PC-3 (cell line): Measurements from ENCODE around the gene IL12RB1. TPM values are rescaled to one million over a fixed set of nuclear protein-coding genes. Genes with fewer than 3 reads are reported as not detected.
A peak's percentile ranks its signal among the peaks of the same experiment; 100 is the strongest.

Experiments used
- ATAC-seq: fragments of 200-7000 bp; cut with Tn5 transposase; 2 replicates; pipeline ENCODE4 v1.9.1; 2020; ENCODE audit warnings: mild to moderate bottlenecking, moderate library complexity
- BruUV-seq: library from RNA; stranded (reverse); fragments of 400-500 nt; replicated peaks from 2 replicates; lab custom pipeline; 2021; lab: Mats Ljungman, UMichigan
- CTCF ChIA-PET: fragments of 300-600 bp; sonication (Branson Sonifier 250); formaldehyde crosslinking; loops from one replicate; lab custom pipeline; 2022; ENCODE audit warnings: antibody characterized with exemption; lab: Charles Lee
- POLR2A ChIA-PET: fragments of 300-600 bp; sonication (Branson Sonifier 250); formaldehyde crosslinking; loops from one replicate; lab custom pipeline; 2022; ENCODE audit warnings: antibody characterized with exemption; ENCODE audit not compliant: unreplicated experiment; lab: Charles Lee
- DNase-seq: peaks from one replicate; pipeline ENCODE4 v3.0.0-alpha.2; 2015
- H2AFZ ChIP-seq: fragments of 300-600 bp; sonication (generic); 2 replicates; pipeline ENCODE4 v1.6.0; 2016; ENCODE audit warnings: antibody characterized with exemption, low read length
- H3F3A ChIP-seq: fragments of 300-600 bp; sonication (generic); one replicate; pipeline ENCODE4 v1.6.0; 2017; ENCODE audit warnings: antibody characterized with exemption, low read length, control low read depth, mild to moderate bottlenecking; ENCODE audit not compliant: unreplicated experiment
- H3K27ac ChIP-seq: fragments of 300-600 bp; sonication (generic); 2 replicates; pipeline ENCODE4 v1.5.1; 2016; ENCODE audit warnings: mild to moderate bottlenecking, low read length
- H3K27me3 ChIP-seq: fragments of 300-600 bp; sonication (generic); 2 replicates; pipeline ENCODE4 v1.6.1; 2016; ENCODE audit warnings: low read length, mixed read lengths
- H3K36me3 ChIP-seq: fragments of 300-600 bp; sonication (generic); 2 replicates; pipeline ENCODE4 v1.6.1; 2016; ENCODE audit warnings: low read depth, mixed run types, low read length, mixed read lengths
- H3K4me1 ChIP-seq: fragments of 300-600 bp; sonication (generic); 2 replicates; pipeline ENCODE4 v1.5.1; 2016; ENCODE audit warnings: low read length; ENCODE audit not compliant: insufficient read depth
- H3K4me2 ChIP-seq: fragments of 300-600 bp; sonication (generic); 2 replicates; pipeline ENCODE4 v1.6.0; 2016; ENCODE audit warnings: low read length
- H3K4me3 ChIP-seq: fragments of 300-600 bp; sonication (generic); 2 replicates; pipeline ENCODE4 v1.5.1; 2016; ENCODE audit warnings: mild to moderate bottlenecking, low read length, mixed read lengths
- H3K79me2 ChIP-seq: fragments of 300-600 bp; sonication (generic); 2 replicates; pipeline ENCODE4 v1.6.1; 2017; ENCODE audit warnings: low read length, mixed read lengths
- H3K9ac ChIP-seq: fragments of 300-600 bp; sonication (generic); 2 replicates; pipeline ENCODE4 v1.6.0; 2016; ENCODE audit warnings: mild to moderate bottlenecking, low read length
- H3K9me2 ChIP-seq: fragments of 300-600 bp; sonication (generic); replicated peaks from 2 replicates; pipeline ENCODE4 v1.6.1; 2016; ENCODE audit warnings: mixed run types, low read length, mixed read lengths
- H3K9me3 ChIP-seq: fragments of 300-600 bp; sonication (generic); 2 replicates; pipeline ENCODE4 v1.6.1; 2016; ENCODE audit warnings: low read length, mixed read lengths
- H4K20me1 ChIP-seq: fragments of 300-600 bp; sonication (generic); 2 replicates; pipeline ENCODE4 v1.6.1; 2016; ENCODE audit warnings: low read length, mixed read lengths
- EZH2 ChIP-seq: fragments of 300-600 bp; sonication (generic); IDR thresholded peaks from one replicate; pipeline ENCODE4 v1.6.1; 2017; ENCODE audit warnings: antibody characterized with exemption, mild to moderate bottlenecking, low read length; ENCODE audit not compliant: unreplicated experiment
- EZH2phosphoT487 ChIP-seq: fragments of 300-600 bp; sonication (generic); IDR thresholded peaks from 2 replicates; pipeline ENCODE4 v1.6.1; 2018; ENCODE audit warnings: mild to moderate bottlenecking, antibody characterized with exemption, low read length, borderline replicate concordance
- intact Hi-C: fragments of 100-400 bp; cut with micrococcal nuclease; formaldehyde crosslinking; loops from 2 replicates; pipeline ENCODE4 v1.9.0; 2023
- total RNA-seq: library from RNA; depleted of rRNA; stranded (reverse); fragments of >200 nt; gene quantifications from 2 replicates; pipeline ENCODE4 v1.2.3, GENCODE V29; 2014
- TF ChIP-seq, protein P1 (sequence below): fragments of 300-600 bp; sonication (generic); conservative IDR thresholded peaks from 2 replicates; pipeline ENCODE4 v1.5.1; 2017; ENCODE audit warnings: antibody characterized with exemption, low read depth, mild to moderate bottlenecking, low read length

Gene IL12RB1
- total RNA-seq, 1 experiment from 2014 or later: not detected

DNA sequence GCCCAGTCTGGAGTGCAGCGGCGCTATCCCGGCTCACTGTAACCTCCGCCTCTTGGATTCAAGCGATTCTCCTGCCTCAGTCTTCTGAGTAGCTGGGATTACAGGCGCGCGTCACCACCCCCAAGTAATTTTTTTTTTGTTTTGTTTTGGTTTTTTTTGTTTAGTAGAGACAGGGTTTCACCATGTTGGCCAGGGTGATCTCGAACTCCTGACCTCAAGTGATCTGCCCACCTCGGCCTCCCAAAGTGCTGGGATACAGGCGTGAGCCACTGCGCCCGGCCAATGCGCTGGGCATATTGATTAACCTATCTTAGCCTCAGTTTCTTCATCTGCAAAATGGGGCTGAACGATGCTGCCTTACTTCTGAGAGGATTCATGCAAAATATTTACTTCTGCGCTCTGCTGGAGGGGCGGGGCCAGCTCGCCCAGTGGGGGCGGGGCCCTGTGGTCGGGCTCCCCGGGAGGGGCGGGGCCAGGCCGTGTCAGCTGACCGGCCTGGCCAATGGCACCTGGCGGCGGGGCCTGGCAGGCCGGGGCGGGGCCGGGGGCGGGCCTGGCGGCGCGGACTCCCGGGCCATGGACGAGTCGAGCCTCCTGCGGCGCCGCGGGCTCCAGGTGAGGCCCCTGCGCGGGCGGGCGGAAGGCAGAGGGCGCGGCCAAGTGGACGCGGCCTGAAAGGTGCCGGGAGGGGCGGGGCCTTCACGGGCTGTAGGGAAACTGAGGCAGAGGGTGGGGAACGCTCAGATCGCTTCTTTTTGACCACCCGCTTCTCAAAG lies 10.7 kb upstream of the IL12RB1 start, which contains the start of gene MAST3:
Gene MAST3, plus strand, starts transcription at position 562 of the 776 bp plus-strand sequence. Its CDS starts 15 bp downstream, at position 577.
- DNase-seq: peak; percentile 93
- Histone ChIP-seq H3K27ac (no peak within 1 kb of the TSS), H2AFZ (peak within 1 kb of the TSS; percentile 83), H3K4me3 (peak within 1 kb of the TSS; percentile 76), H3K4me1 (peaks cover 10% of the 10 kb centered on the region), H3K9me2 (no peaks in the 10 kb centered on the region), H3K79me2 (no peaks in the 10 kb centered on the region), H3K9ac (peak within 1 kb of the TSS; percentile 40; the same call in 1 of the 2 replicates), H3K36me3 (no peaks in the 10 kb centered on the region), H3F3A (no peaks in the 10 kb centered on the region), H3K27me3 (no peaks in the 10 kb centered on the region), H3K4me2 (peak within 1 kb of the TSS; percentile 99), H3K9me3 (no peaks in the 10 kb centered on the region), H4K20me1 (no peaks in the 10 kb centered on the region)
- ATAC-seq: peak; percentile 98
- ChIA-PET CTCF (interaction anchor here (1.0 kb wide), 1 partner anchor 16 kb away, joined by 5 read pairs; no protein-coding TSS in a partner anchor), POLR2A (no interaction called here)
- intact Hi-C loops: no loop called here
- BruUV-seq: no TSS peak
- no peak for TF ChIP-seq EZH2
- TF ChIP-seq, protein P1, sequence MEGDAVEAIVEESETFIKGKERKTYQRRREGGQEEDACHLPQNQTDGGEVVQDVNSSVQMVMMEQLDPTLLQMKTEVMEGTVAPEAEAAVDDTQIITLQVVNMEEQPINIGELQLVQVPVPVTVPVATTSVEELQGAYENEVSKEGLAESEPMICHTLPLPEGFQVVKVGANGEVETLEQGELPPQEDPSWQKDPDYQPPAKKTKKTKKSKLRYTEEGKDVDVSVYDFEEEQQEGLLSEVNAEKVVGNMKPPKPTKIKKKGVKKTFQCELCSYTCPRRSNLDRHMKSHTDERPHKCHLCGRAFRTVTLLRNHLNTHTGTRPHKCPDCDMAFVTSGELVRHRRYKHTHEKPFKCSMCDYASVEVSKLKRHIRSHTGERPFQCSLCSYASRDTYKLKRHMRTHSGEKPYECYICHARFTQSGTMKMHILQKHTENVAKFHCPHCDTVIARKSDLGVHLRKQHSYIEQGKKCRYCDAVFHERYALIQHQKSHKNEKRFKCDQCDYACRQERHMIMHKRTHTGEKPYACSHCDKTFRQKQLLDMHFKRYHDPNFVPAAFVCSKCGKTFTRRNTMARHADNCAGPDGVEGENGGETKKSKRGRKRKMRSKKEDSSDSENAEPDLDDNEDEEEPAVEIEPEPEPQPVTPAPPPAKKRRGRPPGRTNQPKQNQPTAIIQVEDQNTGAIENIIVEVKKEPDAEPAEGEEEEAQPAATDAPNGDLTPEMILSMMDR: no peak
- TF ChIP-seq EZH2phosphoT487: no peak

DNA sequence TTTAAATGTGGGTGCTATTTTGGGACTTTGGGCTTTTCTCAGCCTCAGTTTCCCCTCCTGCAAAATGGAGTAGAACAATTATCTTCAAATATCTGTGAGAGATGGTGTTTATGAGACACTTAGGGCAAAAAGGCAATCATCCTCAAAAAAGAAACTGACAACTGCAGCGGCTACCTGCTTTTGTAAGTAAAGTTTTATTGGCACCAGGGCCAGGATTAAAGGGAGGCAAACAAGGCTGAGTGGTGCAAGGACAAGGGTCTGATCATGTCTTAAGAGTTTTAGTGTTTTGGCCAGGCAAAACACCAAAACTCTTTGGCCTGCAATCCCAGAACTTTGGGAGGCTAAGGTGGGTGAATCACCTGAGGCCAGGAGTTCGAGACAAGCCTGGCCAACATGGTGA lies 9.5 kb upstream of the IL12RB1 start:
- no peak for DNase-seq
- Histone ChIP-seq H2AFZ (no peak overlapping the region), H3F3A (no peaks in the 10 kb centered on the region), H3K9ac (no peak overlapping the region), H3K27ac (no peak overlapping the region), H3K4me2 (no peak overlapping the region), H3K4me1 (peaks cover 10% of the 10 kb centered on the region), H4K20me1 (no peaks in the 10 kb centered on the region), H3K4me3 (no peak overlapping the region), H3K27me3 (no peaks in the 10 kb centered on the region), H3K79me2 (no peaks in the 10 kb centered on the region), H3K36me3 (no peaks in the 10 kb centered on the region), H3K9me3 (no peaks in the 10 kb centered on the region), H3K9me2 (no peaks in the 10 kb centered on the region)
- intact Hi-C loops: no loop called here
- CTCF ChIA-PET: no interaction called here
- TF ChIP-seq, protein P1: no peak
- TF ChIP-seq EZH2 (no peak), EZH2phosphoT487 (no peak)
- no peak for ATAC-seq
- POLR2A ChIA-PET: no interaction called here
- BruUV-seq: no TSS peak
